GM23248 (cell line): Measurements from ENCODE around the gene ETS1.

Experiments
- EZH2 ChIP-seq: fragments of 200-600 bp; sonication (generic); IDR thresholded peaks from 2 replicates; pipeline ENCODE4 v1.6.1; 2018; ENCODE audit warnings: antibody characterized with exemption, mild to moderate bottlenecking; ENCODE audit not compliant: insufficient read depth, poor library complexity, severe bottlenecking
- EZH2phosphoT487 ChIP-seq: fragments of 200-600 bp; sonication (generic); IDR thresholded peaks from 2 replicates; pipeline ENCODE4 v1.6.1; 2018; ENCODE audit warnings: antibody characterized with exemption, moderate library complexity, mild to moderate bottlenecking, low read depth; ENCODE audit not compliant: insufficient read depth

GRCh38 chr11:128432926-128433325, 154.4 kb downstream of the ETS1 start:
- TF ChIP-seq EZH2 (no peak), EZH2phosphoT487 (no peak)
